Measurements from ENCODE around the gene SMPDL3A. TPM values are rescaled to one million over a fixed set of nuclear protein-coding genes. Genes with fewer than 3 reads are reported as not detected.

Gene SMPDL3A
- total and polyA plus RNA-seq, 2 donors (not counting 1 experiment from before 2014, with no cell fraction given): 0.21 to 2.0 TPM

GRCh38 chr6:122832459-122832858 is 43.4 kb downstream of the SMPDL3A start:
- H3K79me2 ChIP-seq (ENCODE audit: control insufficient read depth, insufficient read depth, low read length): no peaks in the 10 kb centered on the region
- no peak overlapping the region for H3K27ac ChIP-seq (ENCODE audit: low read length in 2 of 2)
- no peak overlapping the region for H2AFZ ChIP-seq (ENCODE audit: insufficient read depth, low read depth, low read length, poor library complexity, severe bottlenecking)
- TF ChIP-seq CTCF (IDR thresholded peaks at IDR 0.05) (no peak), EZH2 (IDR thresholded peaks at IDR 0.05; ENCODE audit: borderline replicate concordance, insufficient read depth, low read depth, low read length, poor library complexity, severe bottlenecking) (no peak)
- Mint-ChIP-seq H3K4me3 (no peak overlapping the region), H3K27ac (no peak overlapping the region), H3K4me1 (no peaks in the 10 kb centered on the region), H3K27me3 (peaks cover 3% of the 10 kb centered on the region), H3K9me3 (ENCODE audit: insufficient read depth) (no peaks in the 10 kb centered on the region)
- DNase-seq: no peak
- H3K4me2 ChIP-seq (replicated peaks; ENCODE audit: low read depth, low read length, poor library complexity, severe bottlenecking): no peak overlapping the region
- no peaks in the 10 kb centered on the region for H4K20me1 ChIP-seq (ENCODE audit: control insufficient read depth, insufficient read depth, low read length, poor library complexity, severe bottlenecking)
- H3K27me3 ChIP-seq (replicated peaks in 1 of 4; ENCODE audit: control extremely low read depth in 1 of 4, control insufficient read depth in 3 of 4, insufficient read depth in 4 of 4, low read length in 3 of 4): peaks cover 0 to 2% (median 0%) of the 10 kb centered on the region in 4 experiments
- ChIA-PET POLR2A (no interaction called here), CTCF (no interaction called here)
- no peaks in the 10 kb centered on the region for H3K36me3 ChIP-seq (replicated peaks in 1 of 2; ENCODE audit: control extremely low read depth in 1 of 2, control insufficient read depth in 1 of 2, extremely low read depth in 1 of 2, insufficient read depth in 2 of 2, low read length in 1 of 2)
- H3K4me1 ChIP-seq (ENCODE audit: control insufficient read depth in 2 of 2, insufficient read depth in 2 of 2, low read length in 2 of 2): no peaks in the 10 kb centered on the region
- H3K4me3 ChIP-seq (ENCODE audit: control extremely low read depth in 1 of 5, extremely low read depth in 1 of 5, insufficient read depth in 1 of 5, low read depth in 2 of 5, low read length in 4 of 5): no peak overlapping the region
- intact Hi-C loops (cut with micrococcal nuclease): no loop called here
- H3K9ac ChIP-seq (ENCODE audit: low read length): no peak overlapping the region
- no peak for ATAC-seq (ENCODE audit: low read depth)
- WGBS (ENCODE audit: insufficient coverage): 100% methylated on average over 1 of the region's 3 CpGs
- H3K9me3 ChIP-seq (ENCODE audit: control extremely low read depth in 1 of 3, control insufficient read depth in 2 of 3, insufficient read depth in 1 of 3, low read length in 2 of 3): no peaks in the 10 kb centered on the region

DNA sequence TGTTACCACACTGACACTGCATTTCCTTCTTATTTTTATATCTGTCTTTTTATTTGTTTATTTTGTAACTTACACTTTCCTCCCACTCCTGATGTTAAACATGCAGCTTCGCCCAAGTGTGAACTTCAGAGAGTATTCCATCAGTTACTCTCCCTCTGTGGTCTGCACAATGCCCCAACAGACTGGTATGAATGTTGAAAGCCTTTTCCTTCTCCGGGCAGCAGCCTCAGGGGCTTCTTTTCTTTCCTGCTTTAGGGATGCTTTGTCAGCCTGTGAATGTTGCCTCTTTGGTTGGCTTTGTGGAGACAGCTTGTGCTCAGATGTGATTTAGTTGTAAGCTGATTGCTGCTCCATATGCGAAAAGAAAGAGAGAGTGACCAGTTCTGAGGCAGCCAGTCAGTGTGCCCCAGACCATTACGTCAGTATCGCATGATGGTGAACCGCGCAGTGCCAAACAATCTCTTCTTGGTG is 44.0 kb downstream of the SMPDL3A start:
- 93% methylated on average over 3 of the region's 7 CpGs for WGBS (ENCODE audit: insufficient coverage)
- no peaks in the 10 kb centered on the region for H3K4me1 Mint-ChIP-seq
- CTCF ChIA-PET: no interaction called here

More for the DNA sequence above, 44.0 kb downstream of the SMPDL3A start:
- Histone ChIP-seq H3K4me3 (ENCODE audit: control extremely low read depth in 1 of 5, extremely low read depth in 1 of 5, insufficient read depth in 1 of 5, low read depth in 2 of 5, low read length in 4 of 5) (no peak overlapping the region), H3K9me3 (ENCODE audit: control extremely low read depth in 1 of 3, control insufficient read depth in 2 of 3, insufficient read depth in 1 of 3, low read length in 2 of 3) (no peaks in the 10 kb centered on the region), H3K4me2 (replicated peaks; ENCODE audit: low read depth, low read length, poor library complexity, severe bottlenecking) (no peak overlapping the region), H3K79me2 (ENCODE audit: control insufficient read depth, insufficient read depth, low read length) (no peaks in the 10 kb centered on the region), H3K36me3 (replicated peaks in 1 of 2; ENCODE audit: control extremely low read depth in 1 of 2, control insufficient read depth in 1 of 2, extremely low read depth in 1 of 2, insufficient read depth in 2 of 2, low read length in 1 of 2) (no peaks in the 10 kb centered on the region), H3K27me3 (replicated peaks in 1 of 4; ENCODE audit: control extremely low read depth in 1 of 4, control insufficient read depth in 3 of 4, insufficient read depth in 4 of 4, low read length in 3 of 4) (peaks cover 0 to 2% (median 0%) of the 10 kb centered on the region in 4 experiments), H4K20me1 (ENCODE audit: control insufficient read depth, insufficient read depth, low read length, poor library complexity, severe bottlenecking) (no peaks in the 10 kb centered on the region), H3K27ac (ENCODE audit: low read length in 2 of 2) (no peak overlapping the region), H3K9ac (ENCODE audit: low read length) (no peak overlapping the region), H2AFZ (ENCODE audit: insufficient read depth, low read depth, low read length, poor library complexity, severe bottlenecking) (no peak overlapping the region), H3K4me1 (ENCODE audit: control insufficient read depth in 2 of 2, insufficient read depth in 2 of 2, low read length in 2 of 2) (no peaks in the 10 kb centered on the region)
- Mint-ChIP-seq H3K27ac (no peak overlapping the region), H3K4me3 (no peak overlapping the region), H3K27me3 (peaks cover 3% of the 10 kb centered on the region), H3K9me3 (ENCODE audit: insufficient read depth) (no peaks in the 10 kb centered on the region)
- no peak for TF ChIP-seq CTCF (IDR thresholded peaks at IDR 0.05)
- TF ChIP-seq EZH2 (IDR thresholded peaks at IDR 0.05; ENCODE audit: borderline replicate concordance, insufficient read depth, low read depth, low read length, poor library complexity, severe bottlenecking): no peak
- POLR2A ChIA-PET: no interaction called here
- DNase-seq: no peak
- no peak for ATAC-seq (ENCODE audit: low read depth)
- intact Hi-C loops (cut with micrococcal nuclease): no loop called here

Data from B cell (primary cell).